ENCODE measurements around the gene SH3PXD2A.

SH3PXD2A gene

DNA sequence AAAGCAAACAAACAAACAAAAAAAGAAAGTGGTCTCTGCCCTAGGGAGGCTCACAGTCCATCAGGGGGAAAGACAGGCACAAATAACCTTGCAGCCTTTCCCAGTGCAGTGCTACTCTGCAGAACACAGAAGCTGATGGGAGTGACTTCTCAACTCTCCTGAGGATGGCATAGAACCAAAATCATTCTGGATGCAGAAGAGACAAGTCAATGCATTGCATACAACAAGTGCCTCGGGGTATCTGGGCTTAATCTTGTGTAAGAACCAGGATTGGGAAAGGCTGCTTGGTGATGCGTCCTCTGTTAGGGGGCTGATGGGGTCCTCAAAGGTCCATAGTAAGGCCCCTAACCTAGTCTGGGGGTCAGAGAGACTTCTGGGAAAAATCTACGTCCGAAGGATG is 293.0 kb downstream of the SH3PXD2A start:
- TF ChIP-seq CTCF (IDR thresholded peaks at IDR 0.05), result no peak

DNA sequence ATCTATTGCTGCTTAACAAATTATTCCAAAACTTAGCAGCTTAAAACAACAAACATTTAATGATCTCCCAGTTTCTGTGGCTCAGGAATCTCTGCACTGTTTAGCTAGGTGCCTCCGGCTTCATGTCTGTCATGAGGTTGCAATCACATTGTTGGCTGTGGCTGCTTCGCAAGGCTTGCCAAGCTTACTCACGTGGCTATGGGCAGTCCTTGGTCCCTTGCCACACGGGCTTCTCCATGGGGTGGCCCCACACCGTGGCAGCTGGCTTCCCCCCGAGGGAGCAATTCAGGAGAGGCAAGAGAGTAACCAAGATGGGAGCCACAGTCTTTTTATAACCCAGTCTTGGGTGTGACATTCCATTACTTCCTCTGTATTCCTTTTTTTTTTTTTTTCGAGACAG is 294.5 kb downstream of the SH3PXD2A start:
- no peak for TF ChIP-seq CTCF (IDR thresholded peaks at IDR 0.05)

DNA sequence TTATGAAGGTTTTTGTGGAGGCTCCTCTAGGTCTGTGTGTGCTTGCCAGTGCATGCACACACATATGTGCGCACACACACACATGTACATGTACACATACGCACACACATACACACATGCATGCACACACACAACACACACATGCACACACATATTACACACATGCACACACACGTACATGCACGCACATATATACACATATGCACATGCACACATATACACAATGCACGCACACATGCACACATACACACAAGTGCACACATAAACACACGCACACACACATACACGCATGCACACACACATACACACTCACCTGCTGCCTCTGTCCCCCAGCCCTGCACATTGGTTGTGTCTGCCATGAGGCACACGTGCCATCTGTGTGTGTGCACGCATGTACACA is 295.6 kb downstream of the SH3PXD2A start:
- no peak for TF ChIP-seq CTCF (IDR thresholded peaks at IDR 0.05)

GRCh38 chr10:103558911-103559310 is 296.5 kb downstream of the SH3PXD2A start:
- TF ChIP-seq CTCF (IDR thresholded peaks at IDR 0.05), result no peak

- TF ChIP-seq CTCF (IDR thresholded peaks at IDR 0.05), result no peak
These were observed 297.9 kb downstream of the SH3PXD2A start for GRCh38 chr10:103557455-103557854.

DNA sequence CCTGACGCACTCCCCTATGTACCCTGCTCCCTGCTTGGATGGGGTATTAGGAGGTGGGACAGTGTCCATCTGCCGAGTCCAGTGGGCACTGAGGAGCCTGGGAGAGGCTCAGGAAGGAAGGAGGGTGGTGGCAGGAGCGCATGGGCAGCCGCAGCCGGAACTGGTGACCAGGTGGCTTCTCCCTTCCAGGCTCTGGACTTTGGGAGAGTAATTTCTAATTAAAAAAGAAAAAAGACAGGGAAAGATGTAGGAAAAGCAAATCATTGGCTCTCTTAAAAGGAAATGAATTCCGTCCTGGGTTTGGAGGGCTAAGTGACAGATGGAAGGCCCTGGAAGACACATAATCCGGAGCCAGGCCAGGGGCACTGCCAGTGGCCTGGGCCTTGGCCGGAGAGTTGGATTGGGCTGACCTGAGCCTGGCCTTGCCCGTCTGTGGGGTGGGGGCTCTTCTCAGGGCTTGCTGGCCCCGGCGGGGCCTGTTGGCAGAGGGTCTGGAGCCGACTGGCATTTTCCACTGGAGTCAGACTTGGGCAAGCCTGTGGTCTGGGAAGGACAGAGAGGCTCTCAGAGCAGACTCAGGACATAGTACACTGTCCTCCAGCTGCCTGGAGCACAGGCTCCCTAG is 298.9 kb downstream of the SH3PXD2A start:
- TF ChIP-seq CTCF (IDR thresholded peaks at IDR 0.05), result no peak

DNA sequence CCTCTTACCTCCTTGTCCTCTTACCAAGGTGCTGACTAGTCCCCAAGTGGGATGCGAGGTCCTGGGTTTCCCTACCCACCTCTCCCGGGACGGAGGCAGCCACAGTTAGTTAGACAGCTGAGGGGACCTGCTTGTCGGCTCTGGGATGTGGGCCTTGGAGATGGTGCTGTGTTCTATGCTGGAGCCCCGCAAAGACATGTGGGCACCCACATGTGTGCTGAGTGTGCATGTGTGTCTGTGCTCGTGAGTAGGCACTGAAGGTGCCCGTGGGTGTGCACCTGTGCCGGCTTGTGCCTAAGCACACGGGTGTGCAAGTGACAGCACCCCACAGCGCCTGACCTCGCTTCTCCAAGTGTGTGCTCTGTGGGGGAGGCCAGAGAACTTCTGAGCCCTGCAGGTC is 299.7 kb downstream of the SH3PXD2A start:
- no peak for TF ChIP-seq CTCF (IDR thresholded peaks at IDR 0.05)

DNA sequence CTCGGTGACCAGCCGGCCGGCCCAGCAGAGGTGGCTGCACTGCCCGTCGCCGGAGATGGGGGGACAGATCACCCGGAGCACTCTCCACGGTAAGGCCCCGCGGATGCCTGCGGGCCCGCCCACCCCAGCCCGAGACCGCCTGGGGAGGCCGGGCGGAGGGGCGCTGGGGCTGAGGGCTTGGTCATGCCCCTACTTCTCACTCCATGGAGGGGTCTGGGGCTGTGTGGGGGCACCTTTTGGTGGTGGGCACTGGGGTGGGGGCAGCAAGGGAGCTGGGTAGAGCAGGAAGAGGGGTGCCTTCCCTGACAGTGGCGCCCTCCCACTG is 300.1 kb downstream of the SH3PXD2A start:
- TF ChIP-seq CTCF (IDR thresholded peaks at IDR 0.05), result no peak
